NCI-H2171 (cell line): ENCODE measurements around the gene GALK2.

Experiments used
- DNase-seq: peaks from one replicate; lab custom pipeline; 2025; lab: John Stamatoyannopoulos, UW

GALK2 gene

GRCh38 chr15:49169880-49170597, at the start of gene GALK2:
Gene GALK2 (plus strand): TSS chr15:49170247. CDS start chr15:49170323, 76 bp downstream.
- peak; percentile 90 for DNase-seq

- DNase-seq: no peak
Measured at GRCh38 chr15:49120832-49121231, 49.2 kb upstream of the GALK2 start.

GRCh38 chr15:49121901-49122300, 48.1 kb upstream of the GALK2 start:
- no peak for DNase-seq

GRCh38 chr15:49122541-49123062, 47.4 kb upstream of the GALK2 start:
- DNase-seq: no peak

- no peak for DNase-seq
Measured at GRCh38 chr15:49124371-49124770, 45.7 kb upstream of the GALK2 start.

- DNase-seq: peak; percentile 20
Measured at GRCh38 chr15:49131403-49131802, 38.6 kb upstream of the GALK2 start.

GRCh38 chr15:49134683-49135341, 35.2 kb upstream of the GALK2 start:
- no peak for DNase-seq

GRCh38 chr15:49135342-49135857, 34.6 kb upstream of the GALK2 start:
- DNase-seq: no peak

GRCh38 chr15:49135911-49136310, 34.1 kb upstream of the GALK2 start:
- no peak for DNase-seq

GRCh38 chr15:49137861-49138260, 32.2 kb upstream of the GALK2 start:
- no peak for DNase-seq

GRCh38 chr15:49145651-49146609, 24.1 kb upstream of the GALK2 start:
- DNase-seq: peak; percentile 20

GRCh38 chr15:49148298-49148697, 21.7 kb upstream of the GALK2 start:
- no peak for DNase-seq

- DNase-seq: no peak
Measured at GRCh38 chr15:49148727-49149126, 21.3 kb upstream of the GALK2 start.

- no peak for DNase-seq
Measured at GRCh38 chr15:49151831-49152230, 18.2 kb upstream of the GALK2 start.

GRCh38 chr15:49152552-49153312, 17.3 kb upstream of the GALK2 start:
- DNase-seq: no peak

GRCh38 chr15:49154359-49154758, 15.7 kb upstream of the GALK2 start:
- no peak for DNase-seq

- DNase-seq: no peak
Measured at GRCh38 chr15:49154799-49155109, 15.3 kb upstream of the GALK2 start.

- peak; percentile 97 for DNase-seq
Measured at GRCh38 chr15:49155110-49155833, 14.8 kb upstream of the GALK2 start, which contains the start of gene COPS2. Gene COPS2 (minus strand): TSS chr15:49155599. CDS start chr15:49155578, 21 bp downstream.

GRCh38 chr15:49155834-49156627, 14.0 kb upstream of the GALK2 start:
- DNase-seq: no peak

- no peak for DNase-seq
Measured at GRCh38 chr15:49163678-49164077, 6.4 kb upstream of the GALK2 start.
